ENCODE measurements around the gene METTL13.

METTL13 gene

DNA sequence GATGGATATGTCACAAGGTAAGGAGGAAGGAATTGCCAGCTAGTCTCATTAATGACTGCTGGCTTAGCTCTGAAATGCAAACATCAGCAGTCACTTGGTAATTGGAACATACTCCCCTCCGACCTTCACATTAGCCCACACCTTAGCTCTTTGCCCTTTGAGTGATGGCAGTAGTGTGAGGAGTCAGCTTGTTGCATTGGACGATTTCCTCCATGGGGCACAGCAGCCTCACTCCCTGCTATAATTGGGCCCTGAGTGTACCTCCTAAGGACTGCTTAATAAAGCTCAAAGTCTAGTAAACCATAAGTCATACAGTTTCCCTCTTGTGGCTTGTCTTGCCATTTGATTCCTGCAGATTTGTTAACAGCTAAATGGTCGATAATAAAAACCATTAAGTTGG, 19.4 kb downstream of the METTL13 start:
- DNase-seq (ENCODE audit: low read depth) = no peak
- TF ChIP-seq, protein P1, sequence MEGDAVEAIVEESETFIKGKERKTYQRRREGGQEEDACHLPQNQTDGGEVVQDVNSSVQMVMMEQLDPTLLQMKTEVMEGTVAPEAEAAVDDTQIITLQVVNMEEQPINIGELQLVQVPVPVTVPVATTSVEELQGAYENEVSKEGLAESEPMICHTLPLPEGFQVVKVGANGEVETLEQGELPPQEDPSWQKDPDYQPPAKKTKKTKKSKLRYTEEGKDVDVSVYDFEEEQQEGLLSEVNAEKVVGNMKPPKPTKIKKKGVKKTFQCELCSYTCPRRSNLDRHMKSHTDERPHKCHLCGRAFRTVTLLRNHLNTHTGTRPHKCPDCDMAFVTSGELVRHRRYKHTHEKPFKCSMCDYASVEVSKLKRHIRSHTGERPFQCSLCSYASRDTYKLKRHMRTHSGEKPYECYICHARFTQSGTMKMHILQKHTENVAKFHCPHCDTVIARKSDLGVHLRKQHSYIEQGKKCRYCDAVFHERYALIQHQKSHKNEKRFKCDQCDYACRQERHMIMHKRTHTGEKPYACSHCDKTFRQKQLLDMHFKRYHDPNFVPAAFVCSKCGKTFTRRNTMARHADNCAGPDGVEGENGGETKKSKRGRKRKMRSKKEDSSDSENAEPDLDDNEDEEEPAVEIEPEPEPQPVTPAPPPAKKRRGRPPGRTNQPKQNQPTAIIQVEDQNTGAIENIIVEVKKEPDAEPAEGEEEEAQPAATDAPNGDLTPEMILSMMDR (IDR thresholded peaks at IDR 0.05; ENCODE audit: low read length, missing control alignments) = no peak
- no peak overlapping the region for H3K4me3 ChIP-seq (replicated peaks; ENCODE audit: low read depth, low read length)

DNA sequence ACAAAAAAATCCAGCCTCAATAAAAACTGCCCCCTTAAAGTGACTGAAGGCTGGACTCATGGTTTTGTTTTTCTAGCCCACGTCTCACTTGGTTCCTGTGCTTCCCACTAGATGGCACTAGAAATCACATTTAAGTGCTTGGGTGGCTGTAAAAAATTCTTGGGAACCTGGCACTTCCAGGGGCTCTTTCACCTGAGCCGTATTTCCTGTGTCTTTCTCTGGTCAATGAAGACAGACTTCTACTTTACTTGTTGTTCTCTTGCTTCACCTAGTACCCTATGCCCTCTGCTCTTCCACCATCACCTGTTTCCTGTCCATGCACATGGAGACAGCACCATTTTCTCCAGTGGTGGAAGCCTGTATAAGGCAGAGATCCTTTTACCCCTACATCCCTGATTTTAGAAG, 20.0 kb downstream of the METTL13 start:
- TF ChIP-seq, protein P1 (IDR thresholded peaks at IDR 0.05; ENCODE audit: low read length, missing control alignments) = peak; percentile 87
- H3K4me3 ChIP-seq (replicated peaks; ENCODE audit: low read depth, low read length) = no peak overlapping the region
- DNase-seq (ENCODE audit: low read depth) = peak; percentile 64

DNA sequence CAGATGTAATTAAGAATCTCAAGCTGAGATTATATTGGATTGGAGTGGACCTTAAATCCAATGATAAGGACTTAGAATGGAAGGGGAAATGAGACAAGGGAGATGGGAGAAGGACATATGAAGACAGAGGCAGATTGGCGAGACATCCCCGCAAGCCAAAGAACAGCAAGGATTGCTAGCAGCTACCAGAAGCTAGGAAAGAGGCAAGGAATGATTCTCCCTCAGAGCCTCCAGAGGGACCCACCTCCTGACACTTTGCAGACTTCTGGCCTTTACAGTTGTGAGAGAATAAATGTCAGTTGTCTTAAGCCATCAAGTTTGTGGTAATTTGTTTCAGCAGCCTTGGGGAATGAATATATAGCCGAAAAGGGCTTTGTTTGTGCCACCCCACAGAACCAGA, 20.7 kb downstream of the METTL13 start:
- DNase-seq (ENCODE audit: low read depth) = no peak
- TF ChIP-seq, protein P1 (IDR thresholded peaks at IDR 0.05; ENCODE audit: low read length, missing control alignments) = no peak
- H3K4me3 ChIP-seq (replicated peaks; ENCODE audit: low read depth, low read length) = no peak overlapping the region

- DNase-seq (ENCODE audit: low read depth) = peak; percentile 92
- H3K4me3 ChIP-seq (replicated peaks; ENCODE audit: low read depth, low read length) = no peak overlapping the region
- TF ChIP-seq, protein P1 (IDR thresholded peaks at IDR 0.05; ENCODE audit: low read length, missing control alignments) = no peak
Observed at GRCh38 chr1:171803045-171803444, 21.6 kb downstream of the METTL13 start.

DNA sequence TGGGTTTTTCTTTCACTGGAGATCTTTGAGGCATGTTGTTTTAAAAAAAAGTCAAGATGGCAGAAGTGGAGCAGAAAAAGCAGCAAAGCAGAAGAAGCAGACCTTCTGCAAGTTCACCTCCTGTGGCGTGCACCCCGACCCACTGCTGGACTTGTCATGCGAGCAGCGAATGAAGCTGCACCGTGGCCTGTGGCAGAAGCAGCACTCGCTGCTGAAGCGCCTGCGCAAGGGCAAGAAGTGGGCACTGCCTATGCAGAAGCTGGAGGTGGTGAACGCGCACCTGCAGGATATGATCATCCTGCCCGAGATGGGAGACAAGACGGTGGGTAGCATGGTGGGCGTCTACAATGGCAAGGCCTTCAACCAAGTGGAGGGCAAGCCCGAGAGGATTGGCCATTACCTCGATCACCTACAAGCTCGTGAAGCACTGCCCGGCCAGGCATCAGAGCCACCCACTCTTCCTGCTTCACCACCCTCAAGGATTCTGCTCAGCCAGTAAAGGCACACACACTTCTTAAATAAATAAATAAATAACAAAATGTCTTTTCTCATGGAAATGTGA, 22.1 kb downstream of the METTL13 start:
- no peak for DNase-seq (ENCODE audit: low read depth)
- H3K4me3 ChIP-seq (replicated peaks; ENCODE audit: low read depth, low read length) = no peak overlapping the region
- TF ChIP-seq, protein P1 (IDR thresholded peaks at IDR 0.05; ENCODE audit: low read length, missing control alignments) = no peak

DNA sequence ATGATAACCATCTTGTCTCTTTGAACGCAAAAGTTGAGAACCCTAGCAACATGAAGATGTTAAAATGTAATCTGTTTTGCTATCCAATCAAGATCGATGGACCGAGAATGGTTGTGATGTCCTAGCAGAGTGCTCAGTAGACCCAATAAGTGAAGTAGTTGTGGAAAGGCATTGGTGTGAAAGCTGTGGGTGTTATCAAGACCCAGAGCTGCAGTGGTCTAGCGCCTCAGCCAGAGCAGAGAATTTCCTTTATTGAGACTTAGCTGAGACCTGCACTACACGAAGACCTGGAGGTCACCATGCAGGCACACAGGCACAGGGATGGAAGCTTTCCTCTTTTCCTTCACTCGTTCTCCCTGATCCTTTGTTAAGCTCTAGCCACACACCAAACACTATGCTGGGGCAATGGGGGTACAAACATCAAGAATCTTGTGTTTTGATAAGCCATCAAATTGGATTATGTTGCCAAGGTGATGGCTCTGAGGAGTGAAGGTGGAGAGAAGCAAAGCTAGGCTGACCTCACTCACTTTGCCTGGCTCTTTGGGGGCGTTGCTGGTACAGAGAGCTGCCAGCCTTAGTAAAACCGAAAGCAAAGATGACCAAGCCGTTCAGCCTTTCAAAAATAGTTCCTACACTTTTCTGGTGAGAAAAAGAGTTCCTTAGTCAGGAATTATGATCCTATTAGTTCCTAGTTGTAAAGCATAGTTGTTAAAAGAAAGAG, 24.1 kb downstream of the METTL13 start:
- TF ChIP-seq, protein P1 (IDR thresholded peaks at IDR 0.05; ENCODE audit: low read length, missing control alignments) = no peak
- no peak for DNase-seq (ENCODE audit: low read depth)
- no peak overlapping the region for H3K4me3 ChIP-seq (replicated peaks; ENCODE audit: low read depth, low read length)

DNA sequence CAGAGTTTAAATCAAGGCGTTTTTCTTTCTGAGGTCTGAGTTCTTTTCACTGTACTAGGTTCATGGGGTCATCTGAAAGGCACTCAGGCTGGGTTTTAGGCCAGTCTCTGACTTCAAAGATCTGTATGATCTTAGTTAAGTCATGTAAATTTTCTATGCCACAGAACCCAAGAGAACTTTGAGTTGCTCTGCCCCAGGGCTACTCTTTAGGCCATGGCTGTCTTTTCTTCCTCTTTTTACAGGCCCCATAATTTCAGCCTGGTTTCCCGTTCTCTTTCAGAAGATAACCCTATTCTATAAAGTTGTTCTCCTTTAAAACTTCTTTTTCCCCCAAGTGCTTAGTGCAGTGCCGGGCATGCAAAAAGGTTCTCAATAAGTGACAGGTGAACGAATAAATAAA, 26.1 kb downstream of the METTL13 start:
- H3K4me3 ChIP-seq (replicated peaks; ENCODE audit: low read depth, low read length) = no peak overlapping the region
- TF ChIP-seq, protein P1 (IDR thresholded peaks at IDR 0.05; ENCODE audit: low read length, missing control alignments) = no peak
- DNase-seq (ENCODE audit: low read depth) = no peak
